ENCODE data around the gene RBMX.

Gene RBMX

GRCh38 chrX:136868283-136869055 is 12.1 kb downstream of the RBMX start:
- Histone ChIP-seq H3K79me2 (no peaks in the 10 kb centered on the region), H3K4me2 (ENCODE audit: low read length) (no peak overlapping the region), H3K4me1 (no peaks in the 10 kb centered on the region), H3K9ac (no peak overlapping the region), H3K27me3 (ENCODE audit: control insufficient read depth, insufficient read depth, low read length) (no peaks in the 10 kb centered on the region), H3K9me3 (ENCODE audit: control insufficient read depth, low read length) (no peaks in the 10 kb centered on the region), H3K4me3 (ENCODE audit: low read depth, low read length) (no peak overlapping the region), H3K36me3 (ENCODE audit: control insufficient read depth, insufficient read depth, low read length) (no peaks in the 10 kb centered on the region), H3K27ac (no peak overlapping the region), H2AFZ (no peak overlapping the region)
- TF ChIP-seq CTCF (IDR thresholded peaks at IDR 0.05) = no peak

GRCh38 chrX:136867518-136867917 is 13.0 kb downstream of the RBMX start:
- no peaks in the 10 kb centered on the region for H3K4me1 ChIP-seq
- H3K27me3 ChIP-seq (ENCODE audit: control insufficient read depth, insufficient read depth, low read length) = no peaks in the 10 kb centered on the region
- no peak overlapping the region for H2AFZ ChIP-seq
- no peak for TF ChIP-seq CTCF (IDR thresholded peaks at IDR 0.05)
- no peaks in the 10 kb centered on the region for H3K36me3 ChIP-seq (ENCODE audit: control insufficient read depth, insufficient read depth, low read length)
- no peak overlapping the region for H3K27ac ChIP-seq
- no peaks in the 10 kb centered on the region for H3K9me3 ChIP-seq (ENCODE audit: control insufficient read depth, low read length)
- no peak overlapping the region for H3K4me3 ChIP-seq (ENCODE audit: low read depth, low read length)
- no peak overlapping the region for H3K4me2 ChIP-seq (ENCODE audit: low read length)
- no peak overlapping the region for H3K9ac ChIP-seq
- H3K79me2 ChIP-seq = no peaks in the 10 kb centered on the region

- Histone ChIP-seq H2AFZ (no peak overlapping the region), H3K27me3 (ENCODE audit: control insufficient read depth, insufficient read depth, low read length) (no peaks in the 10 kb centered on the region), H3K9me3 (ENCODE audit: control insufficient read depth, low read length) (no peaks in the 10 kb centered on the region), H3K79me2 (no peaks in the 10 kb centered on the region), H3K27ac (no peak overlapping the region), H3K4me3 (ENCODE audit: low read depth, low read length) (no peak overlapping the region), H3K4me2 (ENCODE audit: low read length) (no peak overlapping the region), H3K4me1 (no peaks in the 10 kb centered on the region), H3K36me3 (ENCODE audit: control insufficient read depth, insufficient read depth, low read length) (no peaks in the 10 kb centered on the region), H3K9ac (no peak overlapping the region)
- no peak for TF ChIP-seq CTCF (IDR thresholded peaks at IDR 0.05)
Measured at GRCh38 chrX:136867096-136867491, 13.4 kb downstream of the RBMX start.

GRCh38 chrX:136866337-136867095 is 14.0 kb downstream of the RBMX start:
- no peak overlapping the region for H3K27ac ChIP-seq
- no peak overlapping the region for H3K4me3 ChIP-seq (ENCODE audit: low read depth, low read length)
- no peaks in the 10 kb centered on the region for H3K36me3 ChIP-seq (ENCODE audit: control insufficient read depth, insufficient read depth, low read length)
- H2AFZ ChIP-seq = no peak overlapping the region
- no peak overlapping the region for H3K4me2 ChIP-seq (ENCODE audit: low read length)
- no peak for TF ChIP-seq CTCF (IDR thresholded peaks at IDR 0.05)
- H3K9me3 ChIP-seq (ENCODE audit: control insufficient read depth, low read length) = no peaks in the 10 kb centered on the region
- no peaks in the 10 kb centered on the region for H3K4me1 ChIP-seq
- H3K9ac ChIP-seq = no peak overlapping the region
- H3K79me2 ChIP-seq = no peaks in the 10 kb centered on the region
- no peaks in the 10 kb centered on the region for H3K27me3 ChIP-seq (ENCODE audit: control insufficient read depth, insufficient read depth, low read length)

Data from parathyroid adenoma (tissue), 2 donors.